HepG2 (cell line): ENCODE results near the gene DNMT3B. TPM values are rescaled to one million over a fixed set of nuclear protein-coding genes. Genes with fewer than 3 reads are reported as not detected.

Experiments used
- ATAD3A ChIP-seq: sonication (generic); formaldehyde crosslinking; IDR thresholded peaks from 2 replicates; pipeline ENCODE4 v1.4.0; 2020; ENCODE audit warnings: missing genetic modification reagents
- CREB3 ChIP-seq: sonication (generic); formaldehyde crosslinking; IDR thresholded peaks from 2 replicates; pipeline ENCODE4 v1.5.0; 2020; ENCODE audit warnings: missing genetic modification reagents
- KAT2B ChIP-seq: fragments of 150-350 bp; IDR thresholded peaks from 2 replicates; pipeline ENCODE4 v1.6.1; 2014; ENCODE audit warnings: low read depth, low read length, borderline replicate concordance
- MIER2 ChIP-seq: IDR thresholded peaks from 2 replicates; pipeline ENCODE4 v1.6.1; 2016; ENCODE audit warnings: missing biosample characterization, missing genetic modification reagents
- TIGD3 ChIP-seq: sonication (generic); formaldehyde crosslinking; IDR thresholded peaks from 2 replicates; pipeline ENCODE4 v1.5.1; 2020; ENCODE audit warnings: mild to moderate bottlenecking, missing genetic modification reagents, borderline replicate concordance
- TRAFD1 ChIP-seq: sonication (generic); formaldehyde crosslinking; IDR thresholded peaks from 2 replicates; pipeline ENCODE4 v1.5.1; 2020; ENCODE audit warnings: missing genetic modification reagents, mild to moderate bottlenecking, borderline replicate concordance
- ZNF382 ChIP-seq: sonication (generic); formaldehyde crosslinking; IDR thresholded peaks from 2 replicates; pipeline ENCODE4 v1.5.0; 2020; ENCODE audit warnings: missing genetic modification reagents, mild to moderate bottlenecking, borderline replicate concordance
- ZNF441 ChIP-seq: sonication (generic); formaldehyde crosslinking; IDR thresholded peaks from 2 replicates; pipeline ENCODE4 v1.7.0; 2021; ENCODE audit warnings: missing genetic modification reagents, borderline replicate concordance
- ZNF597 ChIP-seq: sonication (generic); formaldehyde crosslinking; IDR thresholded peaks from 2 replicates; pipeline ENCODE4 v1.5.0; 2020; ENCODE audit warnings: missing genetic modification reagents
- ZNF678 ChIP-seq: sonication (generic); formaldehyde crosslinking; IDR thresholded peaks from 2 replicates; pipeline ENCODE4 v1.4.0; 2020; ENCODE audit warnings: mild to moderate bottlenecking, missing genetic modification reagents
- ZNF720 ChIP-seq: sonication (generic); formaldehyde crosslinking; IDR thresholded peaks from 2 replicates; pipeline ENCODE4 v1.4.0; 2020; ENCODE audit warnings: missing genetic modification reagents
- polyA plus RNA-seq, 8 experiments: library from polyadenylated mRNA; depleted of rRNA in 3 of 8; stranded (reverse) in 7 of 8; unstranded in 1 of 8; fragments of >200 nt; fragmentation: Illumina TruSeq in 4 of 8; extraction: Trizol in 4 of 8; gene quantifications; 2 replicates each; pipeline versions ENCODE4 v1.2.1 to v1.2.3, GENCODE V29; 2011 to 2016; ENCODE audit warnings: low read depth in 4 of 8, missing spikeins in 1 of 8, mixed read lengths in 1 of 8; ENCODE audit not compliant: insufficient read depth in 1 of 8
- total RNA-seq, 5 experiments: library from RNA; depleted of rRNA; stranded (reverse); fragments of >200 nt; fragmentation: Illumina TruSeq; extraction: Trizol; gene quantifications; 2 replicates each; pipeline ENCODE4 v1.2.3, GENCODE V29; 2016; ENCODE audit warnings: low read depth in 1 of 5
- TF ChIP-seq, protein P1 (sequence below): sonication (generic); formaldehyde crosslinking; IDR thresholded peaks from 2 replicates; pipeline ENCODE4 v1.8.0; 2022; ENCODE audit warnings: mild to moderate bottlenecking, missing genetic modification reagents, moderate library complexity
- TF ChIP-seq, protein P2 (sequence below): sonication (generic); formaldehyde crosslinking; IDR thresholded peaks from 2 replicates; pipeline ENCODE4 v1.4.0; 2020; ENCODE audit warnings: missing genetic modification reagents
- TF ChIP-seq, protein P3 (sequence below): sonication (generic); formaldehyde crosslinking; IDR thresholded peaks from 2 replicates; pipeline ENCODE4 v1.5.1; 2020; ENCODE audit warnings: missing genetic modification reagents, mild to moderate bottlenecking, borderline replicate concordance

Gene DNMT3B
- total and polyA plus RNA-seq, 2 of the 13 experiments (the other 11 are each of a cell fraction or from before 2014, with no cell fraction given), result 3.8 to 13.9 TPM

GRCh38 chr20:32789896-32790750 lies 27.9 kb downstream of the DNMT3B start (continued):
- TF ChIP-seq, protein P1, sequence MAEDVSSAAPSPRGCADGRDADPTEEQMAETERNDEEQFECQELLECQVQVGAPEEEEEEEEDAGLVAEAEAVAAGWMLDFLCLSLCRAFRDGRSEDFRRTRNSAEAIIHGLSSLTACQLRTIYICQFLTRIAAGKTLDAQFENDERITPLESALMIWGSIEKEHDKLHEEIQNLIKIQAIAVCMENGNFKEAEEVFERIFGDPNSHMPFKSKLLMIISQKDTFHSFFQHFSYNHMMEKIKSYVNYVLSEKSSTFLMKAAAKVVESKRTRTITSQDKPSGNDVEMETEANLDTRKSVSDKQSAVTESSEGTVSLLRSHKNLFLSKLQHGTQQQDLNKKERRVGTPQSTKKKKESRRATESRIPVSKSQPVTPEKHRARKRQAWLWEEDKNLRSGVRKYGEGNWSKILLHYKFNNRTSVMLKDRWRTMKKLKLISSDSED (CRISPR knock-in tag), result no peak
- TF ChIP-seq KAT2B, result no peak
- 0 out of 2 replicates have a peak, but pooled peaks have one; percentile 62 for TF ChIP-seq TRAFD1
- no peak for TF ChIP-seq CREB3 (CRISPR knock-in tag)
- TF ChIP-seq, protein P2, sequence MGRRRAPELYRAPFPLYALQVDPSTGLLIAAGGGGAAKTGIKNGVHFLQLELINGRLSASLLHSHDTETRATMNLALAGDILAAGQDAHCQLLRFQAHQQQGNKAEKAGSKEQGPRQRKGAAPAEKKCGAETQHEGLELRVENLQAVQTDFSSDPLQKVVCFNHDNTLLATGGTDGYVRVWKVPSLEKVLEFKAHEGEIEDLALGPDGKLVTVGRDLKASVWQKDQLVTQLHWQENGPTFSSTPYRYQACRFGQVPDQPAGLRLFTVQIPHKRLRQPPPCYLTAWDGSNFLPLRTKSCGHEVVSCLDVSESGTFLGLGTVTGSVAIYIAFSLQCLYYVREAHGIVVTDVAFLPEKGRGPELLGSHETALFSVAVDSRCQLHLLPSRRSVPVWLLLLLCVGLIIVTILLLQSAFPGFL (CRISPR knock-in tag), result no peak
- TF ChIP-seq MIER2 (CRISPR knock-in tag), result peak; percentile 12; the same call in 1 of the 2 replicates
- TF ChIP-seq ZNF597 (CRISPR knock-in tag), result no peak
- TF ChIP-seq, protein P3, sequence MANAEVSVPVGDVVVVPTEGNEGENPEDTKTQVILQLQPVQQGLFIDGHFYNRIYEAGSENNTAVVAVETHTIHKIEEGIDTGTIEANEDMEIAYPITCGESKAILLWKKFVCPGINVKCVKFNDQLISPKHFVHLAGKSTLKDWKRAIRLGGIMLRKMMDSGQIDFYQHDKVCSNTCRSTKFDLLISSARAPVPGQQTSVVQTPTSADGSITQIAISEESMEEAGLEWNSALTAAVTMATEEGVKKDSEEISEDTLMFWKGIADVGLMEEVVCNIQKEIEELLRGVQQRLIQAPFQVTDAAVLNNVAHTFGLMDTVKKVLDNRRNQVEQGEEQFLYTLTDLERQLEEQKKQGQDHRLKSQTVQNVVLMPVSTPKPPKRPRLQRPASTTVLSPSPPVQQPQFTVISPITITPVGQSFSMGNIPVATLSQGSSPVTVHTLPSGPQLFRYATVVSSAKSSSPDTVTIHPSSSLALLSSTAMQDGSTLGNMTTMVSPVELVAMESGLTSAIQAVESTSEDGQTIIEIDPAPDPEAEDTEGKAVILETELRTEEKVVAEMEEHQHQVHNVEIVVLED (CRISPR knock-in tag), result no peak
- no peak for TF ChIP-seq ATAD3A (CRISPR knock-in tag)
- TF ChIP-seq ZNF441 (CRISPR knock-in tag), result 0 out of 2 replicates have a peak, but pooled peaks have one; percentile 31
- TF ChIP-seq ZNF720 (CRISPR knock-in tag), result no peak
- TF ChIP-seq ZNF678 (CRISPR knock-in tag), result no peak
- TF ChIP-seq TIGD3 (CRISPR knock-in tag), result no peak
- no peak for TF ChIP-seq ZNF382 (CRISPR knock-in tag)
